ENCODE results near the gene EIF3C. TPM values are rescaled to one million over a fixed set of nuclear protein-coding genes. Genes with fewer than 3 reads are reported as not detected.
"Not testable (repeated sequence)": the region's sequence is repeated elsewhere in the genome, so short reads cannot be mapped to it uniquely, and the experiment has no call there.

EIF3C gene
- 100 to 1,000 TPM; 417 to 684 (median 546) TPM for polyA plus RNA-seq (ENCODE audit: insufficient read length in 4 of 4)

- DNase-seq (ENCODE audit: low read depth in 4 of 4, low spot score in 2 of 4) = not testable (repeated sequence)
Observed at GRCh38 chr16:28711220-28712083, at the start of gene EIF3C. TSS of gene EIF3C (plus strand) at chr16:28711464. CDS start at chr16:28711687, 223 bp downstream.

GRCh38 chr16:28666264-28666663, 45.0 kb upstream of the EIF3C start:
- DNase-seq (ENCODE audit: low read depth in 4 of 4, low spot score in 2 of 4) = not testable (repeated sequence)

GRCh38 chr16:28667480-28667879, 43.8 kb upstream of the EIF3C start:
- not testable (repeated sequence) for DNase-seq (ENCODE audit: low read depth in 4 of 4, low spot score in 2 of 4)

GRCh38 chr16:28668199-28668598, 43.1 kb upstream of the EIF3C start:
- DNase-seq (ENCODE audit: low read depth in 4 of 4, low spot score in 2 of 4) = not testable (repeated sequence)

GRCh38 chr16:28688327-28688952, 22.8 kb upstream of the EIF3C start:
- not testable (repeated sequence) for DNase-seq (ENCODE audit: low read depth in 4 of 4, low spot score in 2 of 4)

- DNase-seq (ENCODE audit: low read depth in 4 of 4, low spot score in 2 of 4) = not testable (repeated sequence)
Observed at GRCh38 chr16:28689425-28689824, 21.8 kb upstream of the EIF3C start.

GRCh38 chr16:28691722-28692121, 19.5 kb upstream of the EIF3C start:
- not testable (repeated sequence) for DNase-seq (ENCODE audit: low read depth in 4 of 4, low spot score in 2 of 4)

GRCh38 chr16:28693257-28693950, 17.9 kb upstream of the EIF3C start:
- not testable (repeated sequence) for DNase-seq (ENCODE audit: low read depth in 4 of 4, low spot score in 2 of 4)

GRCh38 chr16:28699792-28700191, 11.5 kb upstream of the EIF3C start:
- not testable (repeated sequence) for DNase-seq (ENCODE audit: low read depth in 4 of 4, low spot score in 2 of 4)

- DNase-seq (ENCODE audit: low read depth in 4 of 4, low spot score in 2 of 4) = not testable (repeated sequence)
Observed at GRCh38 chr16:28700349-28700748, 10.9 kb upstream of the EIF3C start.

GRCh38 chr16:28701384-28701783, 9.9 kb upstream of the EIF3C start:
- DNase-seq (ENCODE audit: low read depth in 4 of 4, low spot score in 2 of 4) = not testable (repeated sequence)

- not testable (repeated sequence) for DNase-seq (ENCODE audit: low read depth in 4 of 4, low spot score in 2 of 4)
Observed at GRCh38 chr16:28704246-28704645, 7.0 kb upstream of the EIF3C start.

- DNase-seq (ENCODE audit: low read depth in 4 of 4, low spot score in 2 of 4) = not testable (repeated sequence)
Observed at GRCh38 chr16:28722852-28723650, 11.8 kb downstream of the EIF3C start.

- DNase-seq (ENCODE audit: low read depth in 4 of 4, low spot score in 2 of 4) = not testable (repeated sequence)
Observed at GRCh38 chr16:28731253-28731652, 20.0 kb downstream of the EIF3C start.

GRCh38 chr16:28732455-28733124, 21.3 kb downstream of the EIF3C start:
- DNase-seq (ENCODE audit: low read depth in 4 of 4, low spot score in 2 of 4) = not testable (repeated sequence)

GRCh38 chr16:28739787-28740186, 28.5 kb downstream of the EIF3C start:
- not testable (repeated sequence) for DNase-seq (ENCODE audit: low read depth in 4 of 4, low spot score in 2 of 4)

GRCh38 chr16:28740631-28741030, 29.4 kb downstream of the EIF3C start:
- DNase-seq (ENCODE audit: low read depth in 4 of 4, low spot score in 2 of 4) = not testable (repeated sequence)

- not testable (repeated sequence) for DNase-seq (ENCODE audit: low read depth in 4 of 4, low spot score in 2 of 4)
Observed at GRCh38 chr16:28741295-28741694, 30.0 kb downstream of the EIF3C start.

GRCh38 chr16:28746618-28747350, 35.5 kb downstream of the EIF3C start:
- not testable (repeated sequence) for DNase-seq (ENCODE audit: low read depth in 4 of 4, low spot score in 2 of 4)
